Adrenal gland (tissue), 12 donors: ENCODE data around the gene UTF1. TPM values are rescaled to one million over a fixed set of nuclear protein-coding genes. Genes with fewer than 3 reads are reported as not detected.

ENCODE experiments used
- DNase-seq, 7 donors: peaks; one replicate each; pipeline ENCODE4 v3.0.0-alpha.2; 2019 to 2020
- H3K27ac ChIP-seq, 5 donors: fragments of 200-600 bp; sonication (generic) in 4 of 5; 1 replicate in 3 of 5; 2 replicates in 2 of 5; pipeline versions ENCODE4 v1.5.1 to v1.8.0; 2016 to 2020; ENCODE audit warnings: mild to moderate bottlenecking in 1 of 5
- H3K27me3 ChIP-seq: fragments of 200-600 bp; 2 replicates; pipeline ENCODE4 v1.8.0; 2021
- H3K36me3 ChIP-seq, 2 donors: fragments of 200-600 bp; replicated peaks in 1 of 2; 1 replicate in 1 of 2; 2 replicates in 1 of 2; pipeline versions ENCODE4 v1.5.1 to v1.8.0; 2018 to 2022
- H3K4me1 ChIP-seq, 2 donors: fragments of 200-600 bp; replicated peaks in 1 of 2; 1 replicate in 1 of 2; 2 replicates in 1 of 2; pipeline versions ENCODE4 v1.5.1 to v1.8.0; 2018 to 2021
- H3K4me3 ChIP-seq, 4 donors: fragments of 200-600 bp; sonication (generic) in 3 of 4; one replicate each; pipeline ENCODE4 v1.5.1; 2016 to 2018
- H3K9me3 ChIP-seq, 3 donors: fragments of 200-600 bp; sonication (generic) in 1 of 3; replicated peaks in 1 of 3; 1 replicate in 2 of 3; 2 replicates in 1 of 3; pipeline versions ENCODE4 v1.5.1 to v1.8.0; 2016 to 2021
- POLR2A ChIP-seq, 2 donors: fragments of 450-650 bp; IDR thresholded peaks; one replicate each; pipeline ENCODE4 v1.6.1; 2017; ENCODE audit warnings: antibody characterized with exemption in 2 of 2, mild to moderate bottlenecking in 2 of 2, moderate library complexity in 1 of 2
- WGBS, 4 donors: extraction: QIAGEN DNeasy Blood & Tissue Kit in 2 of 4; methylation state at CpG; one replicate each; pipeline versions ENCODE4 v1.1.5 to v1.1.7; 2013 to 2017; 5-methylcytosine and 5-hydroxymethylcytosine counted together
- intact Hi-C, 2 donors: fragments of 100-400 bp; cut with DNase I; formaldehyde crosslinking; loops; one replicate each; pipeline versions ENCODE4 v1.14.1 to v1.15.0; 2022 to 2023
- polyA plus RNA-seq, 3 donors: library from polyadenylated mRNA; stranded (reverse); fragments of 200-250 nt in 2 of 3; fragments of 350-450 nt in 1 of 3; fragmentation: Illumina TruSeq in 1 of 3; extraction: RNeasy Lipid Tissue Mini Kit (QIAGEN cat#74804) in 1 of 3; gene quantifications; one replicate each; pipeline ENCODE4 v1.2.3, GENCODE V29; 2013 to 2014
- total RNA-seq, 9 donors: library from RNA; depleted of rRNA in 4 of 9; stranded (reverse); fragments of >200 nt in 4 of 9; fragments of 120-200 nt in 1 of 9; fragmentation: NEBNext Ultra II Directional in 1 of 9; extraction: Animal tissue kit (Norgen Biotek cat#: 25700) in 1 of 9; gene quantifications; one replicate each; pipeline versions ENCODE4 v1.1.0 to v1.2.4, GENCODE V29; 2013 to 2023
- TF ChIP-seq, protein P1 (sequence below), 6 experiments: fragments of 450-650 bp in 4 of 6; fragments of 200-600 bp in 2 of 6; sonication (generic) in 1 of 6; IDR thresholded peaks; 1 replicate in 5 of 6; 2 replicates in 1 of 6; pipeline versions ENCODE4 v1.5.1 to v1.8.0; 2016 to 2021; ENCODE audit warnings: antibody characterized with exemption in 6 of 6, mild to moderate bottlenecking in 2 of 6, moderate library complexity in 1 of 6
- donor health status: healthy with polysubstance abuse.
- donor health status: Bipolar disorder and iron deficiency.
- donor health status: DM: yes; HTN: yes; CAD: no.
- donor health status: DM: no; HTN: no; CAD: no.
- donor health status: DM: no; HTN: no; CAD: no.
- donor health status: DM: yes; HTN: yes; CAD: no.

Gene UTF1
- total and polyA plus RNA-seq, 12 donors, result 0.19 to 0.24 TPM; not detected in 10

- peaks cover 18% of the 10 kb centered on the region for H3K27me3 ChIP-seq
- no peak overlapping the region for H3K27ac ChIP-seq
These were observed 5.9 kb upstream of the UTF1 start for GRCh38 chr10:133224076-133224475.

DNA sequence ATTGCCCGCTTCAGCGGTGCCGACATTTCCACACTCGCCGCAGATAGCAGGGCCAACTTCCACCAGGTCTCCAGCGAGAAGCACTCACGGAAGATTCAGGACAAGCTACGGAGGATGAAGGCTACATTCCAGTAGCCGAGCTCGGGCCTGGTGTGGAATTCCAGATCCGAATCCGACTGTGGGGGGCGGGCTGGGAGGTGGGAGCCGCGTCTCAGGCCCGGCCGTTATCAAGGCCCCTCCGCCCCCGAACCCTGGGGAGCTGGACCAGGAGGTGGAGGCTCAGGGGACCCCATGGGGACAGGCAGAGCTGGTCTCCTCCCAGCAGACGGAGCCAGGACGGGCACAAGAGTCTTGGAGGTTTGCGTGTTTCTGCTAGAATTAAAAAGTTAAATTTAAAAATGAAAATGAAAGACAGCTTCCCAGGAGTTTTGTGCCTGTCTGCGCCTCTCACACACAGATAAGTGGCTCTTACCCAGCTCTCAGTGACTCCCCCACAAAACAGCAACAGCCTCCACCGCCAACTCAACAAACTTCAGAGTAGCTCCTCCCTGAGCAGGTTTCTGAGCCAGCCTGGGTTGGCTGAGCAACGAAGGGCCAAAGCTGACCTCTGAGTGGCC is 5.2 kb upstream of the UTF1 start:
- no peak for DNase-seq
- WGBS, 4 donors, result 63 to 92% (median 80%) methylated on average over 14 to 25 of the region's 25 CpGs
- Histone ChIP-seq H3K27me3 (peaks cover 26% of the 10 kb centered on the region), H3K36me3 (no peaks in the 10 kb centered on the region), H3K27ac (no peak overlapping the region), H3K4me1 (no peaks in the 10 kb centered on the region), H3K9me3 (no peaks in the 10 kb centered on the region), H3K4me3 (no peak overlapping the region)
- no peak for TF ChIP-seq POLR2A (IDR thresholded peaks at IDR 0.05)
- TF ChIP-seq, protein P1, sequence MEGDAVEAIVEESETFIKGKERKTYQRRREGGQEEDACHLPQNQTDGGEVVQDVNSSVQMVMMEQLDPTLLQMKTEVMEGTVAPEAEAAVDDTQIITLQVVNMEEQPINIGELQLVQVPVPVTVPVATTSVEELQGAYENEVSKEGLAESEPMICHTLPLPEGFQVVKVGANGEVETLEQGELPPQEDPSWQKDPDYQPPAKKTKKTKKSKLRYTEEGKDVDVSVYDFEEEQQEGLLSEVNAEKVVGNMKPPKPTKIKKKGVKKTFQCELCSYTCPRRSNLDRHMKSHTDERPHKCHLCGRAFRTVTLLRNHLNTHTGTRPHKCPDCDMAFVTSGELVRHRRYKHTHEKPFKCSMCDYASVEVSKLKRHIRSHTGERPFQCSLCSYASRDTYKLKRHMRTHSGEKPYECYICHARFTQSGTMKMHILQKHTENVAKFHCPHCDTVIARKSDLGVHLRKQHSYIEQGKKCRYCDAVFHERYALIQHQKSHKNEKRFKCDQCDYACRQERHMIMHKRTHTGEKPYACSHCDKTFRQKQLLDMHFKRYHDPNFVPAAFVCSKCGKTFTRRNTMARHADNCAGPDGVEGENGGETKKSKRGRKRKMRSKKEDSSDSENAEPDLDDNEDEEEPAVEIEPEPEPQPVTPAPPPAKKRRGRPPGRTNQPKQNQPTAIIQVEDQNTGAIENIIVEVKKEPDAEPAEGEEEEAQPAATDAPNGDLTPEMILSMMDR (IDR thresholded peaks at IDR 0.05), result no peak
- intact Hi-C loops, result no loop called here

More at GRCh38 chr10:133224076-133224475, 5.9 kb upstream of the UTF1 start:
- H3K4me1 ChIP-seq, result no peaks in the 10 kb centered on the region
- TF ChIP-seq, protein P1 (IDR thresholded peaks at IDR 0.05), result no peak
- no peak for TF ChIP-seq POLR2A (IDR thresholded peaks at IDR 0.05)
- intact Hi-C loops, result no loop called here
- no peak for DNase-seq
- WGBS, 4 donors, result 75 to 89% (median 80%) methylated on average over 4 to 14 of the region's 14 CpGs
- H3K9me3 ChIP-seq, result no peaks in the 10 kb centered on the region
- no peak overlapping the region for H3K4me3 ChIP-seq
- H3K36me3 ChIP-seq, result no peaks in the 10 kb centered on the region

GRCh38 chr10:133225707-133226191 is 4.3 kb upstream of the UTF1 start:
- no peak for DNase-seq
- TF ChIP-seq, protein P1 (IDR thresholded peaks at IDR 0.05), result no peak
- no peak for TF ChIP-seq POLR2A (IDR thresholded peaks at IDR 0.05)
- peaks cover 34% of the 10 kb centered on the region for H3K27me3 ChIP-seq
- intact Hi-C loops, result no loop called here
- no peaks in the 10 kb centered on the region for H3K9me3 ChIP-seq
- H3K27ac ChIP-seq, result no peak overlapping the region
- WGBS, 4 donors, result 73 to 77% (median 74%) methylated on average over 20 to 23 of the region's 23 CpGs
- H3K36me3 ChIP-seq, result no peaks in the 10 kb centered on the region
- no peaks in the 10 kb centered on the region for H3K4me1 ChIP-seq
- no peak overlapping the region for H3K4me3 ChIP-seq

DNA sequence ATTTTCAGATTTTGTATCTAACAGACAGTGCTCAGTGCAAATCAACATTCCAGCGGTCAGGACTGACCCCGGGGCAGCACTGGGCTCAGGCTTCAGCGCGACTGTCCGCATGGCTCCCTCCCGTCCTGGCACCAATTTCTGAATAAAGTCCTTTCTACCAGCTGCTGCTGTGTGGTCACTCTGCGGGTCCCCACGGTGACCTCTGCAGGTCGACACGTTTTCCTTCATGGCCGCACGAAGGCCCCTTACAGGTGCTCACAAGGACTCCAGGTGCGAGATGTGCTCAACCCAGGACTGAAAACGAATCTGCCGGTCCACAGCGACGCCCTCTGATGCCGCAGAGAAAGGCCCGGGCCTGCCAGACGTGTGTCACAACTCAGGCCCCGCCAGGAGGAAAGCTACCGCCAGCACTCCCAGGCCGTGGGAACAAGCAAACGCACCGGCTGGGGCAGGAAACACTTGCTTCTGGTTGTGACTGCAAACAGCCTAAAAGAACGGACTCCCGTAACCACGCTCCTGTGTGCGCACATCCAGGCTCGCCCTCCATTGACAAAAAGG is 3.7 kb upstream of the UTF1 start:
- intact Hi-C loops, result no loop called here
- Histone ChIP-seq H3K9me3 (no peaks in the 10 kb centered on the region), H3K27me3 (peaks cover 35% of the 10 kb centered on the region), H3K4me3 (no peak overlapping the region), H3K36me3 (no peaks in the 10 kb centered on the region), H3K27ac (no peak overlapping the region), H3K4me1 (no peaks in the 10 kb centered on the region)
- DNase-seq, result no peak
- TF ChIP-seq, protein P1 (IDR thresholded peaks at IDR 0.05), result no peak
- TF ChIP-seq POLR2A (IDR thresholded peaks at IDR 0.05), result no peak
- 64 to 75% (median 68%) methylated on average over 14 to 30 of the region's 30 CpGs for WGBS, 4 donors
